ENCODE results near the gene LRRC8C.

Gene LRRC8C

DNA sequence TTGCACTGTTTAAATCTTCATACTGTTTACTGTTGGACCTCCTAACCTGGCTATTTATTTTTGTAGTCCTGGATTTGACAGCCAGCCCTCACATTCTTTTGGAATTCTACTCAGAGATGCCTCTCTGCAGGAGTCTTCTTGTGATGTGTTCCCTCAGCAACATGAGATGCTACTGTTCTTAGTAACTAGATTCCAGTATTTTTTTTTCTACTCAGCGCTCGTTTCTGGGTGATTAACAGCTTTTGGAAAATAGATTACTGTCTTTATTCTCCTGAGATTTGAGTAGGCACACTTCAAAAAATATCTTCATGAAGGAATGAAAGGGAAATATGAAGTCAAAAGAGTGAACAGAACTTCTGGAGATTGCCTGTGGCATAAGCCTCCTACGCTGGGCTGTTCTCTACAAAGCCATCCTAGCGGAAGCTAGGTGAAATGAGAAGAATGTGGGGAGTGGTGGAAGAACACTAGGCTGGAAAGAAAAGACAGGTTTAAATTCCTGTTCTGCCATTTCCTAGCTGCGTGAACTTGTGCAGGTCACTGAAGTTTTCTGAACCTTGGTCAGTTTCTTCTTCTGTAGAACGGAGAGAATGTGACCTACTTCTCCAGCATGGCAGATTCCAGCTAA is 75.9 kb downstream of the LRRC8C start:
- no peak for DNase-seq

DNA sequence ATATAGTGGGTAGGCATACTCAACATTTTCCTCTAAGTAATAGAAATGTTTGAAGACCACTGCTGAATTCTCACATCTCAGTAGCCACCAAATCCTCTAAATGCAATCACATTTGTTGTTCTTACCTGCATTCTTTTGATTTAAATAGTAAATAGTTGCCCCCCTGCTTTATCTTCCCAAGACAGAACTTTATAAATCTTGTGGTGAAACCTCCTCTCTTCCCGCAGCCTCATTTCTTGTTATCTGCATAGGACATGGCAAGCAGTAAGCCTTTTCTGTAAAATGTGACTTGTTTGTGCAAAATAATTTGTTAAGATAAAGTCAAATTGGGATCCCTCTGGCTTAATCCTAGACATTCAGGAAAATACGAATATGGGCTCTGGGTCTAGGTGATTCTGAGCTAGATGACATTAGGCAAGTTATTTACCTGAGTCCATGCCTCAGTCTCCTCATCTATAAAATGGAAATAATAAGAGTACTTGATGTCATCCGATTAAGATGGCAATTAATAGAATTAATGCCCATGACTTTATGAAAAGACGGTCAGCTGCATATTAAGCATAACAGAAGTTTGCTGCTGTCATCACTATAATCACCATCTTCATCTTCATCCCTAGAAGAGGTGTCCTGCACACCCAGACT is 77.7 kb downstream of the LRRC8C start:
- no peak for DNase-seq

DNA sequence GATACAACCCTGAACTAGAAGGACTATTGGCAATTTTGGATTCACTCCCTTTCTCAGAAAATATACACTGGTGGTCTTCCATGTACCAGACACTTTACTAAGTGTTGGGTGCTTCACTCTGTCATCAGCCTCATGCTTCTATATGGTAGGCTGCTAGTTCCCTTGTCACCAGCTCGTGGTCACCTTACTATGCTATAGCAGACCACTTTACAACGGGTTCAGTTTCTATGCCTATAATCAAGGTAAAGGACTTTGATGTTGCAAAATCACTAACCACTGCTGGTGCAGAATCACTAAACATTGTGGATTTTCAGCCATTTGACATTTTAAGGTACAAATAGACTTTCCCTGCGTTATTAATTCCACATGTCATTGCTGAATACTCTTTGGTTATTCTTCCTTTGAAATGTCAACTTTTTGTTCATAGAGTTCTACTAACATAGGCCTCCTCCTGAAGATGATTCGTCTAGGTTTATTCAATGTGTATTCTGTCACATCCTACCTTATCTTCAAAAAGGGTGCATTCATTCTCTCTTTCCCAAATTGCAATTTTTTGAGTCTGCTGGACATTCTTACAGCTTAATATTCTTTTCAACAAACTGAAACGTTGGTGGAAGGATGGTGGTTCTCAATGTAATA is 78.3 kb downstream of the LRRC8C start:
- DNase-seq = no peak

DNA sequence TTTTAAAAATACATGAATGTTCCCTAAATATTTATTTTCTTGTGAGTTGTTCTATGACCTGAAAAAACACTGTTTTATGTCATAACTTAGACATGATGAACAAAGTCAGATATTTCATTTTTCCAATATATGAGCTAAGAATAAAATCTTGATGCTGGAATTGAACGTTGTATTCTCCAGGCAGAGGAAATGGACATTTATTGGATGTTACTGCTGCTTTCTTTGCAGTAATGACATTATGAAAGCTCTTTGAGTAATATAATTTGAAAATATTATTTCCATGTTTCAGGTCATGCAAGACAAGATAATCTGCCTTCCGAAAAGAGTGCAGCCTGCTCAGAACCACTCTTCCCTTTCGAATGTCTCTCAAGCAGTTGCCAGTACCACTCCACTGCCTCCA is 79.5 kb downstream of the LRRC8C start:
- DNase-seq = no peak

DNA sequence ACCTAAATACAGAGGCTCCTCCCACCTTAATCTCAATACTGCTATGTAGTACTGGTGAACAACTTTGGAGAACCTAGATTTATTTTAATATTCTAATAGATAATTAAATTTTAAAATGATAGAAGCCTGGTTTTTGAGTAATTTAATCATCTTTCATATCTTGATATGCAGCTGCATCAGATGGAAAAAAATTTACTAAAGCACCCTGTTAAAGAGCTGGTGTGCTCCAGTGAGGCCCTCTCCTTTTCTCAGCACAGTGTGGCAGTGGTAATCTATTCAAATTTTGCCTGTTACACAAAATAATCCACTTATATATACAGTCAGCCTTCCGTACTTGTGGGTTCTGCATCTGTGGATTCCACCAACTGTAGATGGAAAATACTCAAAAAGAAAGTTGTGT is 82.8 kb downstream of the LRRC8C start:
- no peak for DNase-seq

DNA sequence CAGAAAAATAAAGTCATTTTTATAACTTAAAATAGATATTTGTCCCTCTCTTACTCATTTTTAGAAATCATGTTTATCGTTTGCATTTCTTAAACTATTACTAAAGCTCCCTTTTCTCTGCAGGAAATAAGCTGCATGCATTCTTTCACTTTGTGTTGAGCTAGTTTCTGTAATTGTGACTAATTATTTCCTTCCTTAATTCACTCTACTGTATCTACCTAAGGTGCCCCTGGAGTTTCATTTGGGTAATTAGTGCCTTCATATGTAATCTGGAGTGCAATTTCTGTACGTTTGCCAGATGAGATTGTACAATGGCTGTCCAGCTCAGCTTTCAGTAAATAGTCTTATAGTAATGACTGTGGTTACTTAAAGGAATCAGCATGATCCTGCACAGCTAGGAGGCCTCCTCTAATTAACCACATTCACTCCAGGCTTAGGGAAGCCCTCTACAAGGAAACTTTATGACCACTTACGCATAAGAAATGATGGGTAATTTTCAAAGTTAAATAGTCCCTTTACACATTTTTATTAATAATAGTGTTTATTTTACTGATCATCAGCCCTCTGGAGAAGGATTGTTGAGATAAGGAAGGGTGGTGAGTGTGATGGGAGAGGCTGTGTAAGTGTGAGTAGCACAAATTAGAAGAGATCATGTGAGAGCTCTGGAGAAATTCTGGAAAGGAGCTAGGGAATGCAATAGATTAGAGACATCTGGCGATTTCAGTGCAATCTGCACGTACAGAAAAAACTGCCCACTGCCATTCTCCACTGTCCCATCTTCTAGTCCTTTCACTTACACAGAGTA is 86.8 kb downstream of the LRRC8C start:
- DNase-seq = peak; percentile 50

DNA sequence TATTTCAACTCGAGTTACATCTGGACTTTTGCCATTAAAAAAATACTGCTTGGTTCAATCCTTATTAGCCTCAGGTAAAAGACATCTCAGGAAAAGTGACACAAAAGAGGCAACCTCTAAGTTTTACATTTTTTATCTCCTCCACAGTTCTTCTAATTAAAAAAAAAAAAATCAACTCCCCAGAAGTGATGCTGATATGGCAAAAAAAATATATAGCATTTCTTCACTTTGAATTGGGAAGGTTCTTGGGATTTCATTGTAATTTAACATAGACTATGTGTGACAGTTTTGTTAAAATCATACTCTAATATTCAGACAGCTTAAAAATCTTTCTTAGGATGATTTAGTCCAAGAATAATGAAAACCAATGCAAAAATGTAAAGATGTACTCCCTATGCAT is 87.9 kb downstream of the LRRC8C start:
- DNase-seq = no peak

DNA sequence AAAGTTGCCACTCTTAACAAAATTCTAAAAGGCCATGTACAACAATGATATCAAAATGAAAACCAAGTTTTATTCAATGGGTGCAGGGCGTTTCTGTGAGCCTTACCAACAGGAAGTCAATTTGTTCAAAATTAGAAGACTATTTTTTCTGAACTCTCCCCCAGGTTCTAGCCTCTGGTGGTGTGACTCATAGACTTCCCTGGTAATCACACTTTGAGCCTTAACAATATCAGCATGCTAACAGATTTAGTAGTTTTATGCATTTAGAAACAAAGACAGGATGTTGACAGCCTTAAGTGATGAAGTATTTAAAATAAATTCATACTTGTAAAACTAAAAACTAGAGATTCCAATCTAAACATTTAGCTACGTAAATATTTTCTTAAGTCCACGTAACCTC is 88.4 kb downstream of the LRRC8C start:
- DNase-seq = peak; percentile 67

DNA sequence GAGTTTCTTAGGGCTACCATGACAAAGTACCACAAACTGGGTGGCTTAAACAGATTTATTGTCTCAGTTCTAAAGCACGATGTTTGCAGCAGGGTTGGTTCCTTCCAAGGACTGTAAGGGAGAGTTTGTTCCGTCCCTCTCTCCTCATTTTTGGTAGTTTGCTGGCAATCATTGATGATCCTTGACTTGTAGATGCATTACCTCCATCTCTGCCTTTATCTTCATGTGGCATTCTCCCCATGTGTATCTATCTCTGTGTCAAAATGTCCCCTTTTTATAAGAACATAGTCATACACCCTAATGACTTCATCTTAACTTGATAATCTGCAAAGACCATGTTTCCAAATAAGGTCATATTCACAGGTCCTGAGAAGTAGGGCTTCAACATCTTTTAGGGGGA is 90.2 kb downstream of the LRRC8C start:
- no peak for DNase-seq

DNA sequence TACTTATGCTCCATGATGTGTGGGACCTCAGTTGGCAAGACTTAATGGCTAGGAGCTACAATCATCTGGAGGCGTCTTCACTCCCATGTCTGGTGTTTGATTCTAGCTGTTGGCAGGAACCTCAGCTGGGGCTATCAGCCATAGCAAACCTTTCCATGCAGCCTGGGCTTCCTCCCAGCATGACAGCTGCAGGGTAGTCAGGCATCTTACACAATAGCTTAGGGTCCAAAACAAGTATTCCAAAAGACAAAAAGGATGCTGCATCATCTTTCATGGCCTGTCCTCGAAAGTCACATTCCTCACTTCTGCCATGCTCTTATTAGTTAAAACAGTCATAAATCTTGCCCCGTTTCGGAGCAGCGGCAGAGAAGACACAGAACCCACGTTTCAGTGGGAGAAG is 90.9 kb downstream of the LRRC8C start:
- no peak for DNase-seq

DNA sequence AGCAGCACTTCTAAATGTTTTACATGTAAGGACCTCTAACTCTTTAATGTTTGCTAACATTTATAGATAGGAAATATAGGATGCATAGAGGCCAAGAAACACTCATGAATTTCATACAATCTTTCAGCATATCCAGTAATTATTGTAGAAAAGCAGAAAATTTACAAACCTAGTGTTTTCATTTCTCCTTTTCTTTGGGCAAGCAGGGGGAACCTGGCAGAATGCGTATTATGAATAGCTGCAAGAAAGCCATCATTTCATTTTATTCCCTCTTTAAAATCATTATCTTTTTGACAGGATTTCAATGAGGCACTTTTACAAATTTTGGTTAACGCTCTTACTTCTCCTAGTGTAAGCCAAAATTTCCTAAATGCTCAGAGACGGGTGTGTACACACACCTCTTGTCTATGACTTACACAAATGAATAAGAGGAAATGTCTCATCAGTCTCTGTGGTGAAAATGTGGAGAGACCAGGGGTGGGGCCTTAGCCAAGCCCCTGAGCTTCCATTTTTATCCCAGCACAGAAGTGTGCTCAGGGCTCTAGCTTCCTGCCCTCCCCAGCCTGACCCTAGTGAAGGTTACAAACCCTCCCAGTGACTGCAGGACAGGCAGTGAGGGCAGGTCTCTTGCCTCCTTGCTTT is 91.6 kb downstream of the LRRC8C start:
- DNase-seq = peak; percentile 25

DNA sequence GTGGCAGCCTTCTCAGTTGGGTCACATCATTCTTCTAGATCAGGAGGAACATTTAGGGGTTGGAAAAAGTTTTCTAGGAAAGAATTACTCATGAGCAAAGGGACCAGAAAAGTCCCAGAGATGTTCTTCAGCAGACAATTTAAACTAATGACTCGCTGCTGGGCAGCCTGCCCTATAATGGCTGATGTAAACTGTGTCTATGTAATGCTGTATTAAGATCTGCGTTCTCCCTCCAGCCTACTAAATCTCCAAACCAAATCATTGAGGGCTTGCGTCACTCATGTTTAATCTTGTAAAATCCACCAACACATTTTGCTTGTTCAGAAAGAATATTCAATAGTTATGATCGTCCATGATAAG is 92.1 kb downstream of the LRRC8C start:
- DNase-seq = no peak

DNA sequence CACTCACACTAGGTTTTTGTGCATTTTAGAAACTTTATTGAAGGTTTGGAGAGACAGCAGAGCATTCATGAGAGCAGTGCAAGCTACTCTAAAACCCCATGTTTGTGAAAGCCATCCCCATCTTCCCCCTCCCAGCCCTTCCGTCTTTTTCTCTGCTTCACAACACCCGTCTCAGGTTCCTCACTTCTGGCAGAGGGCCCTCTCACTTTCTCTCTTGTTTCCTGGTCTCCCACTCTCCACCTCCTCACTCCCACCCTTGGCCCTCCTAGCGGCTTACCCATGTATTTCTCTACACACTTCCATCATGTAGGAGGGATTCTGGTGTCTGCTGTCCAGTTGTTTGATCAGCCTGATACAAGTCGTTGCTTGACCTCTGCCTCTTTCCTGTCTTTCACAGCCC is 92.7 kb downstream of the LRRC8C start:
- no peak for DNase-seq

DNA sequence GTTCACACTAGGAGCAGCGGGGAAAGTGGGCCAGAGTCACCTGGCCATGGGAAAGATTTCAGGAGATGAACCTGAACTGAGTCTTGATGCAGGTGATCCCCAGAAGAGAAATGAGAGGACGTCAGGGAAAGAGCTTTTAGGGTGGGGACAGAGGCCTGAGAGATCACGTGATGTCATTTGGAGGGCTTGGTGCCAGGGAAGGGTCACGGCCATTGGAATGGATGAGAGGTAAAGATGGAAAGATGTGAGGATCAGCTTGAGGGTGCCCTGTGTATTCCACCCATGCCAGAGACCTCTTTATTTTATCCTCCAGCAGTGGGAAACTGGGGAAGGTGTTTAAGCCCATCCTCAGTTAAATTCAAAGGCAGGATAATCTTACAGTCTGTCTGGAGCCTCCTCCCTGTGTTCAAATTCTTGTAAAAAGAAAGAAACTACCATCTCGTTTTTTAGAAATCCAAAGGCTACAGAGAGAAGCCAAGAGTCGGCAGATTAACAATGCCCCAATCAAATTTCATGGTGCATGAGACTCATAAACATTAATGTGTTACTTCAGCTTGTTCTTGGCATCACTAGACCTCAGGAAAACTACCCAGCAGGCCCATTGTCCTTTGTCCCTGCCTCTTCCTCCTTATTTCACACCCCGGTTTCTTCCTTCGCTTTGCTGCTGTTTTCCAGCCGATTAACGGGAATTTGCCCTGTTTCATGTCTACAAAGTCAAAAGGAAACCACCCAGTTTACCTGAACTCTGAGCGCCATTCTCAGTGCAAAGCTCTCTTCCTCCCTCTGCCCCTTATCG is 94.8 kb downstream of the LRRC8C start:
- DNase-seq = no peak

DNA sequence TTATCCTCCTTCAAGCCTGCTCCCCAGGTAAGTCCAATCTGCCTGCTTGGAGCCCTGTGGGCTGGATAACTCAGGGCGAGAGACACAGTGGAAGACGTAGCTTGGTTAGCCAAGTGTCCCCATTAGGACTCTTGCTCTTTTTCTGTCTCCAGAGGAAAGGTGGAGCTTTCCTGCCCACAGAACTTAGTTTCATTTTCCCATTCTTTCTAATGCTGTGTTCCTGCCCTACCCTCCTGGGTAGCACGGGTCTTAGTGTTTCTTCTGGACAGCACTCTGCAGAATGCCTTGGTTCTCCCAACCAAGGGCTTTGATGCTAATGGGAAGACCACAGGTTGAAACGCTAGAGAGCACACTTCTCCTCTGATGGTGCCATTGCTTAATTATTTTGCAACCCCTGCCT is 95.5 kb downstream of the LRRC8C start:
- DNase-seq = no peak

DNA sequence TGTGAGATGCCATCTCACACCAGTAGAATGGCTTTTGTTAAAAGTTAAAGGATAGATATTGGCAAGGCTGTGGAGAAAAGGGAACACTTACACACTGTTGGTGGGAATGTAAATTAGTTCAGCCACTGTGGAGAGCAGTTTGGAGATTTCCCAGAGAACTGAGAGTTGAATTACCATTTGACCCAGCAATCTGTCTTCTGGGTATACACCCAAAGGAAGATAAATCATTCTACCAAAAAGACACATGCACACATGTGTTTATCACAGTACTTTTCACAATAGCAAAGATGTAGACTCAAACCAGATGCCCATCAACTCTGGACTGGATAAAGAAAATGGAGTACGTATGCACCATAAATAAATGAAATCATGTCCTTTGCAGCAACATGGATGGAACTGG is 99.3 kb downstream of the LRRC8C start:
- no peak for DNase-seq

DNA sequence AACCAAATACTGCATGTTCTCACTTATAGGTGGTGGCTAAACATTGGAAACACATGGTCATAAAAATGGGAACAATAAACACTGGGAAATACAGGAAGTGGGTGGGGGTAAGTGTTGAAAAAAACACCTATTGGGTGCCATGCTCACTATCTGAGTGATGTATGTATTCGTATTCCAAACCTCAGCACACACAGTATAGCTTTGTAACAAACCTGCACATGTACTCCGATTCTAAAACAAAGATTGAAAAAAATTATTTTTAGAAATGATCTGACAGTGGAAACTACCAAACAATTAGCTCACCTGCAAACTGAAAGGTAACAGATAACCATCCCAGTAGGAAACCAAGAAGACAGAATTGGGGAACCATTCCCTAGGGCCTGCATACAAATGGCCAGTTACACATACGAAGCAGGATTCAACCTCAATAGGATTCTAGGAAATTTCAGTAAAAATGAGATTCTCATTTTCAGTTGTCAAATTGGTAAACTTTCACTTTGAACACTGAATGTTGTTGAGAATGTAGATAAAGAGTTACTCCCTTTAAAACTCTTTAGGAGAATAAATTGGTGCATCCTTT is 99.8 kb downstream of the LRRC8C start:
- no peak for DNase-seq

DNA sequence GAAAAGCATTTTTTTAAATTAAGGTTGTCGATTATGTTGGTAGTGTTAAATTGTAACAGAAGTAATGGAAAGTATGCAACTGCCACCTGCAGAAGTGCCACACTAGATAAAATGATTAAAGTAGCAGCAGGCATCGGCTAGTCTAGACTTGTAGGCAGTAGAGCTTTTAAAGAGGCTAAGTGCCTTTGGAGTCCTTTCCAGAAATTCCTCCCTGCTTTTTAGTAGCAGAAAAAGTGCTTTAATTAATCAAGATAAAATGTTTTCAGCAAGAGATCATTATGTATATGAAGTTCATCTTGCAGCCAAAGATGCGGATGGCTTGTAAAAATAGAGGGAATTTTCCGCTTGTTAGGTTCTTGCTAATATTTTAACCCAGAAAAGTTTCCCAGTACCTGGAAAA is 100.8 kb downstream of the LRRC8C start:
- no peak for DNase-seq

DNA sequence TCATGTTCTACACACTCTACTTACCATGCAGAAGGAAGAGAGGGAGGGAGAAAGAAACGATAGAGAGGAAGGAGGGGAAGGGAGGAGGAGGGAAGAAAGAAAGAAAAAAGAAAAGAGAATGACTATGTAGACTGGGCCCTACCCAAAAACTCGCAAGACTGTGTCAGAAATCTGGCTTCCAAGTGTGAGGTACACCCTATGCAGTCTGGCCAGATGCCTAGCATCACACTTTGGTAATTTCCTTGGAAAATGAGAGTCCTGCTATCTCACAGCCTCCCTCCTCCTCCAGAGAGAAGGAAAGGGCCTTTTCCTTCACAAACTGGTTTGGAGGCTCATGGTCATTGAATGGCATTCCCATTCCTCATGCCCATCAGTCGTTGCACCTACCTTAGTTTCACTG is 101.5 kb downstream of the LRRC8C start:
- no peak for DNase-seq

DNA sequence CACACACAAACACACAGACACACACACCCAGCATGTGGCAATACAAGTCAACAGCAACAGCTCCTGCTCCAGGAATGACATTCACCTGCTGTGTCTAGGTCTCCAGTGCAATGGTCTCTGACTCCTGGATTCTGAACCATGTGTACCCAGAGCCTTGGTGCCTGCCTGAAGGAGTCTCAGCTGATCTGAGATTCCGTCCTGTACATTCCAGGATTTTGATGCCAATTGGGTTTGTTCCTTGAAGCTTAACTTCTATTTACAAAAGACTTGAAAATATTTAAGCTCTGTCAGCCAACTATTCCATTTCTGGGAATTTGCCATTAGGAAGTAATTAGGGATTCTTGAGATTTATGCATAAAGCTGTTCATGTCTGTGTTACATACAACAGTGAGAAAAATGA is 102.6 kb downstream of the LRRC8C start:
- DNase-seq = no peak

DNA sequence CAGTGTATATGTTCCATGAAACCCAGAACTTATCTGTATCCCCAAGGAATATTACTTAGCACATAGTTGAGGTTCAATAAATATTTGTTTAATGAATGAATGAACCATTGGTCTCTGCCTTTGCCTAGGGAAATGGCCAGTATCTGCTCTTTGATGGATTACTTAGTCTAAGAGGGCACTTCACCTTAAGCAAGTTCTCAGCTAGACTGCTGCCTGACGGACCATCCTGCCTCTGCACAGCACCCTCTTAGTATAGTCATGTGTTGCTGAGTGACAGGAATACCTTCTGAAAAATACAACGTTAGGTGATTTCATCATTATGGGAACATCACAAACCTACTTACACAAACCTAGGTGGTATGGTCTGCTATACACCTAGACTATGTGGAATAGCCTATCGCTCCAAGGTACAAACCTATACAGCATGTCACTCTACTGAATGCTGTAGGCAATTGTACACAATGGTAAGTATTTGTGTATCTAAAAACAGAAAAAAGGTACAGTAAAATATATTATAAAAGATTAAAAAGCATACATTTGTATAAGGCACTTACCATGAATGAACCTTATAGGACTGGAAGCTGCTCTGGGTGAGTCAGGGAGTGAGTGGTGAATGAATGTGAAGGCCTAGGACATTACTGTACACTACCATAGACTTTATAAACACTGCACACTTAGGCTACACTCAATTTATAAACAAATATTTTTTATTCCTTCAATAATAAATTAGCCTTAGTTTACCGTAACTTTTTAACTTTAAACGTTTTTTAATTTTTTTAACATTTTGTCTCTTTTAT is 104.2 kb downstream of the LRRC8C start:
- no peak for DNase-seq

All from CD4-positive, alpha-beta T cell treated with Interleukin-12 subunit alpha and Interleukin-12 subunit beta, for 1 hour (primary cell).